Epithelial cell of esophagus (primary cell): ENCODE measurements around the gene OR9I1.
A peak's percentile ranks its signal among the peaks of the same experiment; 100 is the strongest.

Experiments
- DNase-seq: peaks from one replicate; pipeline ENCODE4 v3.0.0; 2010; ENCODE audit warnings: low read depth
- H3K4me3 ChIP-seq: 2 replicates; pipeline ENCODE4 v1.5.1; 2011; ENCODE audit warnings: mild to moderate bottlenecking, low read length, control low read depth
- CTCF ChIP-seq: IDR thresholded peaks from 2 replicates; pipeline ENCODE4 v1.5.1; 2011; ENCODE audit warnings: low read depth, mild to moderate bottlenecking, low read length, control low read depth, inconsistent platforms; ENCODE audit not compliant: insufficient read depth; ENCODE audit errors: missing control alignments

Gene OR9I1

GRCh38 chr11:58075781-58076180 is 49.5 kb downstream of the OR9I1 start:
- peak; percentile 93 for DNase-seq
- TF ChIP-seq CTCF, result no peak
- no peak overlapping the region for H3K4me3 ChIP-seq

- no peak for DNase-seq
- TF ChIP-seq CTCF, result no peak
- H3K4me3 ChIP-seq, result no peak overlapping the region
These were observed 54.7 kb downstream of the OR9I1 start for GRCh38 chr11:58070585-58070984.

DNA sequence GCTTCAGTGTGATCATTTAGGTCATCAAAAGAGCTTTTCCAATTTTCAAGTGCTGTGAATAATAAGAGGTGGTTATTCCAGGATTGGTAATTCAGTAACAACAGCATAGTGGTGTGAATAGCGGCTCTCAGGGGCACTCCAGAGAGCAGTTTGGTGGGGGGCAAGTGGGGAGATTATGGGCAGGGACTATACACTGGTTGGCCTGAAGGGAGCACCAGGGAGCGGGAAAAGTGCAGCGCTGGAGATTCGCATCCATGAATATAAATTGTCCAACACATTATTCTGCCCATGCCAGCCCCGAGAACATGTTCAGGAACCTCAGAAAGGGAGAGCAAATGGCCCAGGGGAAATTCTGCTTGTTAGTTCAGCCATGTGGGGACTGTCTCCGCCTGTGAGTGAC is 56.7 kb downstream of the OR9I1 start:
- DNase-seq, result no peak
- TF ChIP-seq CTCF, result no peak
- no peak overlapping the region for H3K4me3 ChIP-seq

GRCh38 chr11:58067685-58068084 is 57.6 kb downstream of the OR9I1 start:
- TF ChIP-seq CTCF, result no peak
- peak; percentile 31 for DNase-seq
- H3K4me3 ChIP-seq, result no peak overlapping the region
